ENCODE data around the gene USP9X.

GRCh38 chrX:41084893-41085511 lies at the start of gene USP9X:
- TF ChIP-seq CTCF (IDR thresholded peaks at IDR 0.05 in 8 of 11, conservative IDR thresholded peaks at IDR 0.05 in 3 of 11) = no peak
- TF ChIP-seq POLR2AphosphoS5 (IDR thresholded peaks at IDR 0.05) = peak; percentile 86 to 90 (median 88)
- TF ChIP-seq POLR2A (IDR thresholded peaks at IDR 0.05) = peak in 1 of 3 donors; percentile 70

Measured in spleen (tissue), 7 donors.